ENCODE results near the gene NACAD. TPM values are rescaled to one million over a fixed set of nuclear protein-coding genes. Genes with fewer than 3 reads are reported as not detected.
A peak's percentile ranks its signal among the peaks of the same experiment; 100 is the strongest.

NACAD gene
- total and polyA plus RNA-seq, 8 donors: 0.31 to 3.5 (median 1.2) TPM

GRCh38 chr7:45061806-45062425 is 26.9 kb downstream of the NACAD start:
- ATAC-seq (no peak), FAIRE-seq (no peak), DNase-seq (no peak)
- intact Hi-C loops (cut with DNase I): no loop called here
- 91 to 93% methylated on average over 1 of the region's 1 CpG for WGBS, 2 donors
- H3K9me3 ChIP-seq: no peaks in the 10 kb centered on the region
- no peaks in the 10 kb centered on the region for H3K36me3 ChIP-seq
- H3K4me3 ChIP-seq: no peak overlapping the region
- H3K4me1 ChIP-seq: no peaks in the 10 kb centered on the region
- no peak for TF ChIP-seq CTCF (IDR thresholded peaks at IDR 0.05)
- H3K27ac ChIP-seq: no peak overlapping the region
- no peaks in the 10 kb centered on the region for H3K27me3 ChIP-seq

- no peaks in the 10 kb centered on the region for H3K27me3 ChIP-seq
- H3K9me3 ChIP-seq: no peaks in the 10 kb centered on the region
- no peak for FAIRE-seq
- WGBS, 2 donors: 98% methylated on average over 2 of the region's 2 CpGs
- no peak for TF ChIP-seq CTCF (IDR thresholded peaks at IDR 0.05)
- H3K36me3 ChIP-seq: no peaks in the 10 kb centered on the region
- no peak for DNase-seq
- ATAC-seq: no peak
- intact Hi-C loops (cut with DNase I): no loop called here
- H3K27ac ChIP-seq: no peak overlapping the region
- no peak overlapping the region for H3K4me3 ChIP-seq
- H3K4me1 ChIP-seq: no peaks in the 10 kb centered on the region
These were observed 27.4 kb downstream of the NACAD start for GRCh38 chr7:45061352-45061751.

DNA sequence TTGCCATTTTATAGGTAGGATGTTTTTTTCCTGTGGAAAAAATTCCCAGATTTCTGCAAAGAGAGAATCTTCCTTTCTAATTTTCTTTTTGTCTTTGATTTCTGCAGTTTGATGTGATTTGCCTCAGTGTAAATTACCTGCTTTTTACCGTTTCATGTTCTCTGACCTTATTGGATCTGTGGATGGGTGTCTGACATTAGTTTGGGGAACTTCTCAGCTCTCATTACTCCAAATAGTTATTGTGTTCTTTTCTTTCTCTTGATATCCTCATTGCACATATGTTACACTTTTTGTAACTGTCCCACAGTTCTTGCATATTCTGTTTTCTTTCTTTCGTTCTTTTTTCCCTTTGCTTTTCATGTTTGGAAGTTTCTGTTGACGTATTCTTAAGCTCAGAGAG is 28.5 kb downstream of the NACAD start:
- H3K27ac ChIP-seq: no peak overlapping the region
- no peaks in the 10 kb centered on the region for H3K36me3 ChIP-seq
- intact Hi-C loops (cut with DNase I): no loop called here
- no peak for FAIRE-seq
- DNase-seq: no peak
- no peaks in the 10 kb centered on the region for H3K4me1 ChIP-seq
- no peak overlapping the region for H3K4me3 ChIP-seq
- no peak for TF ChIP-seq CTCF (IDR thresholded peaks at IDR 0.05)
- H3K27me3 ChIP-seq: no peaks in the 10 kb centered on the region
- no peaks in the 10 kb centered on the region for H3K9me3 ChIP-seq
- 93 to 96% methylated on average over 3 of the region's 3 CpGs for WGBS, 2 donors
- no peak for ATAC-seq

DNA sequence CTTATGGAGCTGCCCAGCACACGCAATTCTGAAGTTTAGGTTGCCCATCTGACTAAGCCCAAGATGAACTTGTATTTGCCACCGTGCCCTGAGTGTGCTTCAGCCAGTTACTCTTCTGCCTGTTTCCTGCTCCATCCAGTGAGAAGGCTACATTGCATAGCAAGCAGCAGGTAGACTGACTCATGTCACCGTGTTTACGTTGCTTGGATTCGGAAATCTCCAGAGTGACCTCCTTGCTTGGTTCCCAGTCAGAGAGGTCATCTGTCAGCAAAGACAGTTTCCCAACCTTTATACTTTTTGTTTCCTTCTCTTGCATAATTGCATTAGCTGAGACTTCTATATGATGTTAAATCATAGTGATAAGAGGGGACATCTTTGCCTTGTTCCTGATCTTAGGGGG is 30.9 kb downstream of the NACAD start:
- intact Hi-C loops (cut with DNase I): no loop called here
- no peak overlapping the region for H3K4me3 ChIP-seq
- peak in 1 of 6 donors; percentile 1 for DNase-seq
- H3K9me3 ChIP-seq: no peaks in the 10 kb centered on the region
- no peak for FAIRE-seq
- no peak for ATAC-seq
- H3K27me3 ChIP-seq: no peaks in the 10 kb centered on the region
- H3K27ac ChIP-seq: no peak overlapping the region
- WGBS, 2 donors: 92% methylated on average over 5 of the region's 5 CpGs
- no peak for TF ChIP-seq CTCF (IDR thresholded peaks at IDR 0.05)
- H3K4me1 ChIP-seq: no peaks in the 10 kb centered on the region
- no peaks in the 10 kb centered on the region for H3K36me3 ChIP-seq

- no peaks in the 10 kb centered on the region for H3K4me1 ChIP-seq
- DNase-seq (no peak), ATAC-seq (no peak), FAIRE-seq (no peak)
- H3K27me3 ChIP-seq: no peaks in the 10 kb centered on the region
- H3K9me3 ChIP-seq: no peaks in the 10 kb centered on the region
- WGBS, 2 donors: 96 to 98% methylated on average over 5 of the region's 5 CpGs
- no peak overlapping the region for H3K4me3 ChIP-seq
- H3K27ac ChIP-seq: no peak overlapping the region
- intact Hi-C loops (cut with DNase I): no loop called here
- no peaks in the 10 kb centered on the region for H3K36me3 ChIP-seq
- no peak for TF ChIP-seq CTCF (IDR thresholded peaks at IDR 0.05)
These were observed 33.1 kb downstream of the NACAD start for GRCh38 chr7:45055594-45056219.

All from pancreas (tissue), 10 donors.